Stimulated activated CD8-positive, alpha-beta memory T cell treated with anti-CD3 and anti-CD28 coated beads, Interleukin-15, amount 100 ng/mL, for 4 hours (primary cell): ENCODE data around the gene CDC42EP2.
A peak's percentile ranks its signal among the peaks of the same experiment; 100 is the strongest.

Source experiments
- DNase-seq, 2 donors: peaks; one replicate each; pipeline ENCODE4 v3.0.0-alpha.2; 2020; ENCODE audit warnings: low read depth in 2 of 2

Gene CDC42EP2, protein sequence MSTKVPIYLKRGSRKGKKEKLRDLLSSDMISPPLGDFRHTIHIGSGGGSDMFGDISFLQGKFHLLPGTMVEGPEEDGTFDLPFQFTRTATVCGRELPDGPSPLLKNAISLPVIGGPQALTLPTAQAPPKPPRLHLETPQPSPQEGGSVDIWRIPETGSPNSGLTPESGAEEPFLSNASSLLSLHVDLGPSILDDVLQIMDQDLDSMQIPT

DNA sequence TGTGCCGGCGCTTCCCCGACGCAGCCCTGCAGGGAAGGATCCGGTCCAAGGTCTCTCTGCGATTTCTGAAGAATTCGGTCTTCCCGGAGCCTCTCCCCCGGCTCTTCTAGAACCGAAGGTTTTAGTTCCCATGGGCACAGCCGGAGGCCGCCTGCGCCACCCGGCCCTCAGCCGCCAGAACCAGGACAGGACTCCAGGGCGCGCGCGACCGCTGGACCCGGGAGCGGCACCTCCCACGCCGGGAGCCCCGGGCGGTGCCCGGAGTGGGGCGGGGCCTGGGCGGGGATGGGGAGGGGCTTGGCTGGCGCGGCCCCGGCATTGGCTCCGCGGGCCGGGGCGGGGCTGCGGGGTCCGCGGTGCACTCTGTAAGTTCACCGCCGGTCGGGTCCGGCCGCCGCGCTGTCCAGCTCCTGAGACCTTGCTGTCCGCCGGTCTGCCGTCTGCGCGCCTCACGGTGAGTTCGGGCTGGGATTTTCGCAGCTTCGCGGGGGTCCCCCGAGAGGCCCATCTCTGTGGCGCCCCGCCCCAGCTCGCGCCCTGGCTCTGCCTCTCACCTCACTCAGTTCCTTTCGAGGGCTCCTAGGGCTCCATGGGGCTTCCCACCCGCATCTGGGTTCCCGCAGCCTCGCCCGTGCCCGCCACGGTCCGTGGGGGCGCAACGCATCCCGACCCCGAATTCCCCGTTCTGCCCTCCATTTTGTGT, at the start of gene CDC42EP2:
Gene CDC42EP2, plus strand, starts transcription at position 366 of the 703 bp plus-strand sequence. CDS start 6,033 bp downstream, outside the sequence.
- DNase-seq: peak; percentile 27 to 59

DNA sequence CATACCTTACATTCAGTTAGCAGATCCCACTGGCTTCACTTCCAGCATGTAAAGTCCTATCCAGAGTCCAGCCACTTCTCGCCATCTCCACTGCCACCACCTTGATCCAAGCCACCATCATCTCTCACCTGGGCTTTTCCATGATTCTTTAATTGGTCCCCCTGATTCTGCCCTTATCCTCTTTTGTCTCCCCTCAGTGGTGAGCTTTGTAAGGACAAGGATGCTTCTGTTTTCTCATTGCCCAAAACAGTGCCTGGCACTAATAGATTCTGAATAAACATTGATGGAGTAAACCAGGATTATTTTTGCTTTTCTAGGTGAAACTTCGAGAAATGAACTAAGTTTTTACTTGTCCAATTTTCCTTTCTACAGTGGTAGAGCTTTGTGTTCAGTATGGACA, 48.5 kb upstream of the CDC42EP2 start:
- DNase-seq: no peak

DNA sequence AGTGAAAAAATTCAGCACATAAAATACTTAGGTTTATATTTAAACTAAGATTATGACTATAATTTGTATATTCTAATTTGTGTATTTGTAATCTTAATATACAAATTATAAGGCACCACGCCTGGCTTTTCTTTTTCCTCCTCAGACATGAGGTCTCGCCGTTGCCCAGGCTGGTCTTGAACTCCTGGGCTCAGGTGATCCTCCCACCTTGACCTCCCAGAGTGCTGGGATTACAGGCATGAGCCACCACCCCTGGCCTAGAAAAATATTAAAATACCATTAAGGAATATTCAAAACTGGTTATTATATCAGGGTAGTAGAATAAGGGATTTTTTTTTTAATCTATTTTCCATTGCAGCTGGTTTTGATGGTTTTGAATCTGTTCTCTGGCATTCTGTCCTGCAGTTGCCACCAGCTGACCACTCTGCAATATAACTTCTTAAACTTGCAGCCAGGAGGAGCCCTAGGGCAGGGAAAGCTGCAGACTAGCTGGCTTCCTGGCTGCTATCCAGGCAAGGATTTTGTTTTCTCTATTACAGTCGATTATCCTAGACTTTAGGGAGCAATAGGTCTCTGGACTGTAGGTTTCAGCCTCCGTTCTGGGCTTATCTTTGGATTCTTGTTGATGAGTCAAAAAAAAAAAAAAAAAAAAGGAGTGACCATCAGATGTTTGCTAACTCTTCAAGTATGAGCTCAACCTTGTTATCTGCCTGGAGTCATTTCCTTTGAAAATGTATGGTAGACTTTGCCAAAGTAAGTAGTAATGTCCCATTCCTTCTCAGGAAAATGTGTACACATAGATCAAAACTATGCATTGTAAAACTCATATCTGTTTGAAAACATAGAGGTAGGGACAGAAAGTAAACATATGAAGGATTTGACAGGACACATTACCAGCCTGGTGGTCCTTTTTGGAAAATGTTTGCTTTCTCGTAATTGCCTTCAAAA, 39.7 kb upstream of the CDC42EP2 start:
- DNase-seq: no peak

DNA sequence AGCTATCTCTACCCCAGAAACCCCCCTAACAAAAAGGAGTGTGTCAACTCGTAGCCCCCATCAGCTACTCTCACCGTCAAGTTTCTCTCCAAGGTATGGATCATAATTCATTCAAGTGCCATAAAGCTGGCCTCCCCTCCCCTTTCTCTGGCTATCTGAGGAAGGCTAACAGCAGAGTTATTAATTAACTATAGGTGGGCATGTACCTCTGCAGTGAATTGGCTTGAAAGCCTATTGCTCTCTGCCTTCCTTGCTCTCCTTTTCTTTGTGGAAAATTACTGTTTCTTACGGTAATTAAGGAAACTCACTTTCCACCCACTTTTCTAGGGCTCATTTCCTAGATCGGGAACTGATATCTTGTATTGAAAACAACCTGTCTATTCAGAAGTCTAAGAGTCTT, 38.8 kb upstream of the CDC42EP2 start:
- no peak for DNase-seq

DNA sequence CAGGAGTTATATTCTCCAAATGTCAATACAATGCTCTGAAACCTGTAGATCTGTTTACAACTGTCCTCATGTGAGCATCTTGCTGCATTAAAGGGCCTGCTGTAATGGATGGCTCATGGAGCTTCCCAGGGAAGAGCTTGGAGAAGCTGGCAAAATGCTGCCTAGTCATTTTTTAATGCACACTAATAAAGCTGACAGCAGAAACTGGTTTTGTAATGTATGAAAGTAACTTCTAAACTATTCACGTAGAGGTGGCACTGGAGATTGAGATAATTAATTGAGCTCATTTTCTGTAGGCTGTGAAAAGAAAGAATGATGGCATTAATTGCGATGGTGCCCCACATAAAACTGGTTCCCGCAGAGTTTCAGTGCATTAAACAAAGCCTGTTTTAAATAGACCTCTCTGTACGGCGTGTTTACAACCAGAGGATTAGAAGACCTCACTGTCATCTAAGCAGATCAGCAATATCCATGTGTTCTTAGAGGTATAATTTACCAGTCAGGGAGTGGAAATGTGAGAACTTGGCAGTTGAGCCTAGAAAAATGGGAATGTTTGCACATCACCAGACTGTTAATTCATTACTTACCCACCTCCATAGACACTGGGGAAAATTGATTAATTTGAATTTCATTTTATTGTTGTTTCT, 36.9 kb upstream of the CDC42EP2 start:
- no peak for DNase-seq

- DNase-seq: no peak
Observed at GRCh38 chr11:65278356-65278755, 36.3 kb upstream of the CDC42EP2 start.

GRCh38 chr11:65279279-65279678, 35.4 kb upstream of the CDC42EP2 start:
- no peak for DNase-seq

- peak in 1 of 2 donors; percentile 62 for DNase-seq
Observed at GRCh38 chr11:65279741-65280440, 34.8 kb upstream of the CDC42EP2 start.

- DNase-seq: no peak
Observed at GRCh38 chr11:65280646-65281045, 34.0 kb upstream of the CDC42EP2 start.

GRCh38 chr11:65286686-65287085, 28.0 kb upstream of the CDC42EP2 start:
- DNase-seq: no peak

- no peak for DNase-seq
Observed at GRCh38 chr11:65287601-65288000, 27.1 kb upstream of the CDC42EP2 start.

DNA sequence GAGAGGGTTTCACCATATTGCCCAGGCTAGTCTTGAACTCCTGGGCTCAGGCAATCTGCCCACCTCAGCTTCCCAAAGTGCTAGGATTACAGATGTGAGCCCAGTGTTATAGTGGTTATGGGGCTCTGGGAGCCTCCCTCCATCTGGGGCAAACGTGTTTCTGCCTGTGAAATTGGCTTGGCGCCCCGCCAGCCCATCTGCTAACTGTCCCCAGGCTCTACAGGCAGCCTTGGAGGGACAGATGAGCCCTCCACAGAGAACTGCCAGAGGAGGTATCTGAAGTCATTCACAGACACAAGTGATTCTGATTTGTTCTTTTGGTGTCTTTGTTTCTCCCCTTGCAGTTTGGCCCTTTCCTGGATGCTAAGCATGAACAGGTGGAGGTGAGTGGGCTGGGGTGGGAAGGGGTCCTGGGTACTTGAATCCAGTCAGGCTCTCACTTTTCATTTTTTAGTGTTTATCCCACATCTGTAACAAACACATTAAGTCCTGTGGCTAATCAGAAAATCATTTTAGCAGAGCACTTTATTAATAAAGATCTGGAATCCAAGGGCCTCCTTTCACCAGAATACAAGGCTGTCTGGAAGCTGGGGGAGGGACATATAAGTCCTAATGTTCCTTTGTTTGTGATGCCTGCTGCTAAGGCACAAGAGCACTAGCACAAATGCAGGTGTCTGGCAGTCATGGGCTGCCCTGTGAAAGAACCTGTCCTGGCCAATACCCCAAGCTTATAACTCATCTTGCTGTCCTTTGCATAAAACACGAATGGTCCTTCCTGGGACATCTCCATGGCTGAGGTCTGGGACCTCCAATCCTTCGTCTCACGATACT, 25.7 kb upstream of the CDC42EP2 start:
- no peak for DNase-seq

GRCh38 chr11:65290448-65291165, 24.1 kb upstream of the CDC42EP2 start:
- no peak for DNase-seq

DNA sequence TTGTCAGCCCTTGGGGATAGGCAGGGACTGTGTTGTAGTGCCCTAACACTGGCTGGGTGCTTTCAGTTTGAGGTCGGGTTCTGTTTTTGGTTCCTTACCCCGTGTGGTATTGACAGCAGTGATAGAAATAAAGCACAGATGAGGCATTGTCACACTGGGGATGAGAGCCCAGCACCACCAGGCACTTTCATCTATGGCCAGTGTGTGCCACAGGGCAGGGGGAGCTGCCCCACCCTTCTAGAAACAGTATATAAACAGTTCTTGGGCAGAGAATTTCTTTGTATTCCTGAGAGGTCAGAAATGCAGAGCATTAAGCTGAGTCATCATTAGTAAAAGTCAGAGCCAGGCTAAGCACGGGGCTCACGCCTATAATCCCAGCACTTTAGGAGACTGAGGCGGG, 23.1 kb upstream of the CDC42EP2 start:
- no peak for DNase-seq

DNA sequence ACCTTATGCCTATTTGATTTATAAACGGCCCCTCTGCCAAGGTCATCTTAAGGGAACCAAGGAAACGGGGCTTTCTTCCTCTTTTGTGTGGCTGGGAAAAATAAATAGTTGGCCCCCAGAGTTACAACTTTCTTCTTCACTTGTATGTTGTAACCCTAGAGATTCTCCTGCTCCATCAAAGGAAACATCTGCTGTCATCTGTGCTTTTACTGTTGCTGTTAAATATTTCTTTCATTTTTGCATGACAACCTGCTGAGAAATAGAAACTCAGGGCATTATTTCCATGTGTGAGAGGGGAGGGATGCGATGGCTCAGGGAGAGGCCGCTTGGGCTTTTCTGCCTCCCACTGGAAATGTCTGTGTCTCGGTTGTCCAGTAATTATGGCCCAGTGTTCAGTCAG, 21.8 kb upstream of the CDC42EP2 start:
- no peak for DNase-seq

DNA sequence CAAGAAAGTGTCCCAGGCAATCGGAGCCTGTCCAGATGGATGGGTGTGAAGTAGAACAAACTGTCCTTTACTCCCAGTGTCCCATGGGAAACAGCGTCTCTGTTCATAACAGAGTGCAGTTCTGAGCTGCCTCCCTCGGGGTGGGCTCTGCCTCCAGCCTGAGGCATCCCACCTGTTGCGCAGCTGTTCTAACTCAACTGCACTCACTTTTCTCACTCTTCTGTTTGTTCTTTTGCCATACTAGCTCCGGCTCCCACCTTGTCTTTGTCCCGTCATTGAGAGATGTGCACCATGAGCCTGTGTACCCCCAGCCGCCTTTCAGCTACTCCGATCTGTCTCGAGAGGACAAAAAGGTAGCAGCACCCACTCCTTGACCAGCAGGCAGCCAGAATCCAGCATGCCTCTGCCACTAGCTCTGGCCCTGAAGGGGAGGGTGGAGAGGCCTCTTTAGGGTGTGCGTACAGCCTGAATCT, 20.7 kb upstream of the CDC42EP2 start:
- no peak for DNase-seq

- DNase-seq: no peak
Observed at GRCh38 chr11:65295001-65295400, 19.7 kb upstream of the CDC42EP2 start.

DNA sequence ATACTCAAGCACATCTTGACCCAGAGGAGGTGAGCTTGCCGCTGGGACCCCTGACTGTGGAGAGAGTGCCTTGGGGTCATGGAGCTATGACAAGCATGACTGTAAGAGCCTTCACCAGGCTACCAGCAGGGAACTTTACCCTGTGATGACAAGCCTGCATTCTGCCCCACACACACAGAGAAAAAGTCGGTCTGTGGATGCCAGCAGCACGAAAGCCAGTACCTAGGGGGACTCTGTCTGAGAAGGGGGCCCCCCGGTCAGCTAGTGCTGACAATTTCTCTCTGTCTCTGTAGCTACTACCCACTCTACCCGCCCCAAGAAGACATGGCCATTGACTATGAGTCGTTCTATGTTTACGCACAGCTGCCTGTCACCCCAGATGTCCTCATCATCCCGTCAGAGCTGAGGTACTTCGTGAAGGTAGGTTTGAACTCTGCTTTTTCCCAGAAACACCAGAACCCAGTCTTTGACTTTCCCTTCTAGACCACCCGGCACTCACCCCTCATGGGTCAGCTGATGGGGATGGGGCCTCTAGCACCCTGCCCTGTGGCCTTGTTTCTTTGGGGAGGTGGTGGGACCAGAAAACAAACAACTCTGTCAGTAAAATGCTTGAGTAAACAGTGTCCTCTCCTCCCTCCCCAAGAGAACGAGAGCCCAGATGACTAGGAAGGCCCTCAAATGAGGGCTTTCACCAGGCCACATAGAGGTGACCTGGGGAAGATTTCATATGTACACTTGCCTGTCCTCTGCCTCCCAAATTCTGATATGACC, 18.9 kb upstream of the CDC42EP2 start:
- DNase-seq: no peak
